CD4-positive, alpha-beta T cell treated with Interleukin-6 at 100 ng/mL for 8 hours (primary cell): ENCODE data around the gene FCRL6.

Source experiments
- DNase-seq: peaks from one replicate; pipeline ENCODE4 v3.0.0-alpha.2; 2020; ENCODE audit warnings: mixed read lengths, low spot score

Gene FCRL6

DNA sequence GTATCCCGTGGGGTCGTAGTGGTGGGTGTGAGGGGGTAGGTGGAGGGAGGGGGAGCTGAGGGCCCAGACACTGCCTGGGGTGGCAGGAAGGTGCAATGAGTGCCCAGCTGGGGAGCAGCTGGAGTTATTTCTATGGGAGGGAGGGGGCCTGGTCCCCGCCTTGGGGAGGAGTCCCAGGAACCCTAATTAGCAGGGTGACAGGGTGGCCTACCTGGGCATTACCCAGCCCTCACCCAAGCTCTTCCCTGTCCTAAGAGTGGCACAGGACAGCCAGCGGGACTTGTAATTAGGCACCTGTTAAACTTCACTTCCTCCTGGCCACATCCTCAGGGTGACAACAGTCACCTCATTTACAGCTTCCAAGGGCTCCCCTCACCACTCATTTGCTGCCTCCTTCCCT, 60.4 kb downstream of the FCRL6 start, which contains the start of gene VSIG8:
TSS of gene VSIG8 (minus strand) at position 101 of the 400 bp plus-strand sequence. CDS start 136 bp downstream, outside the sequence.
- DNase-seq: no peak

DNA sequence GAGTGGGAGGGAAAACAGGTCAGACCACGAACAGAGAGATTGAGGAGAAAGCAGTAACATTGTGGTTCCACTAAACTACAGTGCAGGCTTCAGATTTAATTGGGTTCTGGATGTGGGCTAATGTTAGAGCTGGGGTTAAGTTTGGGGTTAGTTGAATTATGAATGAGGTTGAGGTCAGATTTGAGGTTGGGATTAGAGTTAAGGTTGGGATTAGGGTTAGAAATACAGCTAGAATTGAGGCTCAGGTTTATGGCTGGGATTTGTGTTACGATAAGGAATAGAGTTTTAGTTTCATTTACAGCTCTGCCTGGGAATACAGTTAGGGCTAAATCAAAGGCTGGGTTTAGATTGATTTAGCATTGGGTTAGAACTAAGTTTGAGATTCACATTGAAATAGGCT, 62.1 kb downstream of the FCRL6 start:
- DNase-seq: no peak
